SK-MEL-5 (cell line): Measurements from ENCODE around the gene WDR26. TPM values are rescaled to one million over a fixed set of nuclear protein-coding genes. Genes with fewer than 3 reads are reported as not detected.

Source experiments
- small RNA-seq, 2 experiments: library from RNA; depleted of rRNA; stranded (forward); fragments of <200 nt; gene quantifications; one replicate each; pipeline ENCODE3, GENCODE V24; 2014
- total RNA-seq: library from RNA; depleted of rRNA; stranded (reverse); fragments of >200 nt; shearing (Covaris generic); gene quantifications from 2 replicates; pipeline ENCODE4 v1.2.3, GENCODE V29; 2014; rRNA removed

Gene WDR26
- total RNA-seq, 1 experiment from 2014 or later: 40.3 TPM

Small RNAs within 50 kb of the gene (small RNA-seq; reads per million reads assigned to genes)
- gene MIR4742: 0 to 0.10 reads per million in 2 experiments

Other genes starting within 250 kb of the WDR26 start
- gene NVL, start 104.6 kb downstream of the WDR26 start, total RNA-seq: 25.3 and 28.8 TPM in 2 replicates
- gene CNIH4, start 77.9 kb downstream of the WDR26 start, total RNA-seq: 93.4 and 102 TPM in 2 replicates
- gene CNIH3, start 181.5 kb upstream of the WDR26 start, total RNA-seq: 3.1 and 6.4 TPM in 2 replicates